NB4 (cell line): ENCODE data around the gene ASPDH.

ENCODE experiments used
- CTCF ChIP-seq: IDR thresholded peaks from one replicate; pipeline ENCODE4 v1.5.1; 2012; ENCODE audit warnings: low read depth, low read length
- MAX ChIP-seq: IDR thresholded peaks from 2 replicates; pipeline ENCODE4 v1.6.1; 2011; ENCODE audit warnings: low read depth, low read length
- MYC ChIP-seq: IDR thresholded peaks from 2 replicates; pipeline ENCODE4 v1.6.1; 2011; ENCODE audit warnings: low read depth, low read length
- POLR2A ChIP-seq: IDR thresholded peaks from 2 replicates; pipeline ENCODE4 v1.6.1; 2011; ENCODE audit warnings: mild to moderate bottlenecking; ENCODE audit not compliant: insufficient read length; ENCODE audit errors: extremely low read depth

GRCh38 chr19:50518091-50519005, 4.6 kb upstream of the ASPDH start:
- no peak for TF ChIP-seq CTCF
- no peak for TF ChIP-seq POLR2A
- no peak for TF ChIP-seq MAX
- no peak for TF ChIP-seq MYC
